ENCODE results near the gene IL23R.
A peak's percentile ranks its signal among the peaks of the same experiment; 100 is the strongest.

The IL23R gene

DNA sequence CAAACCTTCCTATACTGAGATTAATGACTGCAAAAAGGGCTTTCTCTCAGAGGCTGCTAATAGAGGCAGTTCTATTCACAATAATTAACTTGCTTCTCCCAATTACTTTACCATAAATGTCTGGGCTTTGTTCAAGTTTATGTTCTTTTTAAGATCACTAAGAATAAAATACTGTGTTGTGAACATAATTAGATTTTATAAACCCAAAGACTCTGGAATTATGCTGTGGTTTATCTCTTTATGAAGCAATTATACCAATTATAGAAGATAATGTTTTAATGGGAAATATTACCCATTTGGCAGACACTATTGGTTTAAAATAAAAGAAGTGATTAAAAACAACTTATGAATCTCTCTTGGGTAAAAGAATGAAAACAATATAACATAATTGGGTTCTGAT lies 97.9 kb downstream of the IL23R start:
- Mint-ChIP-seq H3K36me3 (ENCODE audit: low read depth) (no peaks in the 10 kb centered on the region), H3K4me3 (no peak overlapping the region), H3K27me3 (no peaks in the 10 kb centered on the region), H3K9me3 (no peaks in the 10 kb centered on the region), H3K4me1 (ENCODE audit: low read depth) (peaks cover 33% of the 10 kb centered on the region), H3K27ac (no peak overlapping the region)
- DNase-seq: no peak

DNA sequence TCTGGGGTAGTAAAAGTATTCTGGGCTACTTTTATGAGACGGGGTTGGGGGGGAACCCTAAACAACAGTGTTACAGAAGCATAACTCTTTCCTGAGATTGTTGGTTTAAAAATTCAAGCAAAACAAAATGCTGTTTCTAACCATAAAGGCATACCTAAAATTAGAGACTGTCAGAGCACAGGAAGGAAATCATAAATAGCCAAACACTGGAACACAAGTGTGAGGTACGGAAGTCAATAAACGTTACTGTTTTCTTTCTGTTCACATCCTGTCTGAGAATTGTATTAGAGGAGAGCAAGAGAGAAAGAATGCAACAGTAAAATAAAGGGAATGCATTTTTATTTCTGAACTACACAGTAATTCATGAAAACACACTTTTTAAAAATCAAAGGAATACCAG lies 98.6 kb downstream of the IL23R start:
- H3K27ac Mint-ChIP-seq: peak overlapping the region; percentile 76
- H3K4me3 Mint-ChIP-seq: peak overlapping the region; percentile 13
- H3K27me3 Mint-ChIP-seq: no peaks in the 10 kb centered on the region
- H3K9me3 Mint-ChIP-seq: no peaks in the 10 kb centered on the region
- H3K4me1 Mint-ChIP-seq (ENCODE audit: low read depth): peaks cover 33% of the 10 kb centered on the region
- no peaks in the 10 kb centered on the region for H3K36me3 Mint-ChIP-seq (ENCODE audit: low read depth)
- DNase-seq: no peak

DNA sequence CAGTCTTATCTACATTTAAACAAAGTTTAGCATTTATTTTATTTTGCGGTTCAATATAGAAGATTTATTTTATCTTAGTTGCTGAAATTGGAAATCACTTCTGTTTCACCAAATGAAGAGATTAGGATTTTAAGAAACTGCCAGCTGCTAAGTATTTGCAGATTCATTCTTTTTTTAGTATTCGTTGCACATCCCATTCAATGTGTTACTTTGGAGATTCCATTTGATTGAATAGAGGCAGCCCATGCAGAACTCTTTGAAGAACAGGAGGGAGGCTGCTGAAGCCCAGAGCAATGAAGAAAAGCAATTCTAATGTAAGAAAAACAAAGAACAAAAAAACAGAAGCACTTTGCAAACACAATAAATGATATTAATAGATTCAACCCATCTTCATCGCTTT lies 102.8 kb downstream of the IL23R start:
- Mint-ChIP-seq H3K27me3 (no peaks in the 10 kb centered on the region), H3K27ac (no peak overlapping the region), H3K36me3 (ENCODE audit: low read depth) (peaks cover 25% of the 10 kb centered on the region), H3K9me3 (peaks cover 30% of the 10 kb centered on the region), H3K4me1 (ENCODE audit: low read depth) (peaks cover 48% of the 10 kb centered on the region), H3K4me3 (no peak overlapping the region)
- no peak for DNase-seq

DNA sequence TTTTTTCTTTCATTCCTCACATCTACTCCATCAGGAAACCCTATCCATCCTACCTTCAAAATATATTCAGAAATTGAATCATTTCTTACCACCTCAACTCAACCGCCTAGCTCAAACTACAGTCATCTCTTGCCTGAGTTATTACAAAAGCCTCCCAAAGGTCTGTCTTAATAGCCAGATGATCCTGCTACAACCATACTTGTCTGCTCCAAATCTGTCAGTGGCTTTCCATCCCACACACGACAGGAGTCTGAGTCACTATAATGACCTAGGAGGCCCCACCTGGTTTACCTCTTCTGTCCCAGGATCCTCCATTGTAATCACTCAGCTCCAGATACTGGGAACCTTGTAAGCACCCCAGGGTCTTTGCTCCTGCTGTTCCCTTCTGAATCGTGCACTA lies 104.3 kb downstream of the IL23R start:
- Mint-ChIP-seq H3K36me3 (ENCODE audit: low read depth) (peaks cover 31% of the 10 kb centered on the region), H3K9me3 (peaks cover 31% of the 10 kb centered on the region), H3K27me3 (no peaks in the 10 kb centered on the region), H3K27ac (peak overlapping the region; percentile 46), H3K4me3 (no peak overlapping the region), H3K4me1 (ENCODE audit: low read depth) (peaks cover 55% of the 10 kb centered on the region)
- DNase-seq: no peak

DNA sequence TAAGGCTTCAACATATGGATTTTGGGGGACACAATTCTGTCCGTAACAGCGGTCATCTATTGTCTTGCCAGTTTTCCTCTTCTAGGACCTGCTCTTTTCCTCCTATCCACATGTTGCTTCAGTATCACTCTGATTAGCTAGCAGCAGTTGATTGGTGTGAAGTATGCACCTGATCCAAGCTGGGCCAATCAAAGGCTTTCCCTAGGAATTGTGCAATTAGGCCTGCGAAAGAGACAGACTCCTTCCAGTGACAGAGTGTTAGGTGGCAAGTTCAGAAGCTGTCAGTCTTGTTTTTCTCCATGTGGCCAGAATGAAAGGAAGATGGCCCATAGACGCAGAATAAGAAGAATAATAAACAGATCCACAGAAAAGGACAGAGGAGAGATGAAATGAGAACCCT lies 107.3 kb downstream of the IL23R start:
- no peak for DNase-seq
- Mint-ChIP-seq H3K4me3 (no peak overlapping the region), H3K9me3 (peaks cover 39% of the 10 kb centered on the region), H3K27ac (peak overlapping the region; percentile 91), H3K4me1 (ENCODE audit: low read depth) (peaks cover 64% of the 10 kb centered on the region), H3K27me3 (no peaks in the 10 kb centered on the region), H3K36me3 (ENCODE audit: low read depth) (peaks cover 42% of the 10 kb centered on the region)

DNA sequence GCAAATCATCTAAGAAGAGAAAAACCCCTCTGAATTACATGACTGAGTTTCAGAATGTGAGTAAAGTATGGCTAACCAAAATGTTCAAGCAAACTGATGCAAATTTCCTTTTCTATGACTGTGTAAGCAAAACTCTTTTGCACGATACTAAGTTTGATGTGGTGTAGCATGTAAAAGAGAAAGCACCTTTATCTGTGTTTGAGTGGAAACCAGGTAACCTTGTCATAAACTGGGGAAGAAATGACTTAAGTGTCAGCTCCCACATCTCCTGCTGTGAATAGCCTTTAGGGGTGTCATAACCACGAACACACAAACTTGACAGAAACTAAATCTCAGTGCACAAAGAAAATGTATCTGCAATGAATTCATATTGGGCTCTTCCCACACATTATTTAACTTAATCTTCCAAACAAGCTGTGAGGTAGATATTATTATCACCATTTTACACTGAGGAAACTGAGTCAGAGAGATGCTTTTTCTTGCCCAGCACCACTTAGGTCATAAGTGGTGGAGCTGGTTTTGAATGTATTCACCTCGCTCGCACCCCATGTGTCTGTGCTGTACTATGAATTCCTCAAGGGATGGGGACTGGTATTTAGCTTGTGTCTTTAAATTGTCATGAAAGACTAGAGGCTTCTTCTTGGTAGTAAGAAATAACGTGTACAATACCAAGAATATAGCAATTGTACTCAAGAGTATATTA lies 108.5 kb downstream of the IL23R start:
- Mint-ChIP-seq H3K4me3 (no peak overlapping the region), H3K4me1 (ENCODE audit: low read depth) (peaks cover 64% of the 10 kb centered on the region), H3K27me3 (no peaks in the 10 kb centered on the region), H3K27ac (peak overlapping the region; percentile 91), H3K9me3 (peaks cover 39% of the 10 kb centered on the region), H3K36me3 (ENCODE audit: low read depth) (peaks cover 42% of the 10 kb centered on the region)
- DNase-seq: no peak

DNA sequence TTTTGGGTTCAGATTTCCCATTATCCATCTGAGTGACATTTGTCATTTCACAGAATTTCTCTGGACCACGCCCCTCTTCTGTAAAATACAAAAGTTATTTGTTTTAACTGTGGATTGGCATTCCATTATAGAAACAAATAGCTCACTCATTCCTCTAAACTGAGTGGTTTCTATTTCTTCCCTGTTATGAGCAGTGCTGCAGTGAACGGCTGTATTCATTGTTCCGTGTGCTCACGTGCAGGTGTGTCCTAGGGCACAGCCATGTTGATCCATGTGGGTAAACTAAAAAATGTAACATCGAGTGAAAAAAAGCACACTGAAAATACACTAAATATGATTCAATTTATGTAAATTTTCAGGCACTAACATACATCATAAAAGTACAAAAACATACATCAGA lies 114.4 kb downstream of the IL23R start:
- H3K4me3 Mint-ChIP-seq: no peak overlapping the region
- peaks cover 35% of the 10 kb centered on the region for H3K4me1 Mint-ChIP-seq (ENCODE audit: low read depth)
- no peak overlapping the region for H3K27ac Mint-ChIP-seq
- H3K9me3 Mint-ChIP-seq: peaks cover 6% of the 10 kb centered on the region
- no peak for DNase-seq
- H3K36me3 Mint-ChIP-seq (ENCODE audit: low read depth): peaks cover 10% of the 10 kb centered on the region
- peaks cover 3% of the 10 kb centered on the region for H3K27me3 Mint-ChIP-seq

DNA sequence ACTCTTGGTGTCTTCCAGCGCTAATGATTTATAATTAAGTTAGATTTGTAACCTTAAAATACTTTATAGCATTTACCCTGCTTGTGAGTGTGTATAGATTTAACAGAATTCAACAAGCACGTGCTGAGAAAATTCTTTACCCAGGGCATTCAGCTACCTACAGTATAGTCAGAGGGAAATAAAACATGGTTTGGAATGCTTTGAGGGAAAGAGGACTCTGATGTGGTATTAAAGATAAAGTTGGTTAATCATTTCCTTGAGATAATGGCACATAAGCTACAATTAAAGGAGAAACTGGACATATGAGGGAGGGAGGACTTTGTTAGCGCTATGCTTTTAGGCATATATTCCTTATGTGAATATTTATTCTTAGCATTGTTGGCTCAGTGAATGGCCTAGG lies 115.0 kb downstream of the IL23R start:
- DNase-seq: no peak
- Mint-ChIP-seq H3K36me3 (ENCODE audit: low read depth) (peaks cover 5% of the 10 kb centered on the region), H3K27ac (no peak overlapping the region), H3K4me1 (ENCODE audit: low read depth) (peaks cover 35% of the 10 kb centered on the region), H3K4me3 (no peak overlapping the region), H3K27me3 (peaks cover 3% of the 10 kb centered on the region), H3K9me3 (peaks cover 1% of the 10 kb centered on the region)

DNA sequence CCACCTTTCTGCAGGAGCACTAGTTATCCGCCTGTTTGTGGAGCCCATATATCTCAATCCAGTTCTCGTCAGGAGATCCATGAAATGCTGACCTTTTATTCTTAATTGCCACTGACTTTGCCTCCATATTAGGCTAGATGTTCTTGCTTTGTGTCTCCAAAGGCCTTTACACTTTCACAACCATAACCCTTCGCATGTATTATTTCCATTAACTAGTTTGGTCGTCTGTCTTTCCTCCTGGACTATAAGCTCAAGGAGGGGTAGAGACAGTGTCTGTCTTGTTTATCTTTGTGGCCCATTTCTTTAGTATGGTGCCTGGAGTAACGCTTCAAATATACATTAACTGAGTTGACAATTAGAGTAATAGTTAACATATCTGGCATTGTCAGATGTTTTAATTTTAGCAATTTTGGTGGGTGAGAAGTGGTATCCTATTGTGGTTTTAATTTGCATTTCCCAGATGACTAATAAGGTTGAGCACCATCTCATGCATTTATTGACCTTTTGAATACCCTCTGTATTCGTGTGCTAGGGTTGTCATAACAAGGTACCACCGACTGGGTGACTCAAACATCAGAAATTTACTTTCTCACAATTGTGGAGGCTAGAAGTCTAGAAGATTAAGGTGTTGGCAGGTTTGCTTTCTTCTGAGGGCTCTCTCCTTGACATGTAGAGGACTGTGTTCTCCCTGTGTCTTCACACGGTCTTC lies 119.7 kb downstream of the IL23R start:
- no peak for DNase-seq
- Mint-ChIP-seq H3K4me3 (peak overlapping the region; percentile 6), H3K27me3 (peaks cover 3% of the 10 kb centered on the region), H3K27ac (peak overlapping the region; percentile 94), H3K4me1 (ENCODE audit: low read depth) (peaks cover 61% of the 10 kb centered on the region), H3K36me3 (ENCODE audit: low read depth) (peaks cover 3% of the 10 kb centered on the region), H3K9me3 (no peaks in the 10 kb centered on the region)

DNA sequence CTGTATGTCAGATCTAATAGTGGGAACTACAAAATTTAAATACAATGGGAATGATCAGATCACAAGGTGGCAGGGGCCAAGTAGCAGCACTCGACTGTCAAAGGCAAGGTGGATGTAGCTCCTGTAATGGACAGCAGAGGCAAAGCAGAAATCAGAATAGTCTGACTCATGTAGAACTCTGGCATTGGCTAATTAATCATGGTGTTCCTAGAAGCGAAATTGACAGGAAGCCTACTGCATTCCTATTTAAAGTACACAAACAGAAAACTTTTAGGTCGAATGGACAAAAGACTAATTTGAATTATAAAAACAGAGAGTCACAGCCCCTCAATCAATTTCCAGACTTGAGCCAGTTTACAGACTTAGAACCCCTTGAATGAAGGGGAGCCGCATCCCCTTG lies 124.0 kb downstream of the IL23R start:
- Mint-ChIP-seq H3K27ac (no peak overlapping the region), H3K4me1 (ENCODE audit: low read depth) (peaks cover 54% of the 10 kb centered on the region), H3K4me3 (no peak overlapping the region), H3K27me3 (no peaks in the 10 kb centered on the region), H3K9me3 (peaks cover 2% of the 10 kb centered on the region), H3K36me3 (ENCODE audit: low read depth) (peaks cover 3% of the 10 kb centered on the region)
- DNase-seq: no peak

DNA sequence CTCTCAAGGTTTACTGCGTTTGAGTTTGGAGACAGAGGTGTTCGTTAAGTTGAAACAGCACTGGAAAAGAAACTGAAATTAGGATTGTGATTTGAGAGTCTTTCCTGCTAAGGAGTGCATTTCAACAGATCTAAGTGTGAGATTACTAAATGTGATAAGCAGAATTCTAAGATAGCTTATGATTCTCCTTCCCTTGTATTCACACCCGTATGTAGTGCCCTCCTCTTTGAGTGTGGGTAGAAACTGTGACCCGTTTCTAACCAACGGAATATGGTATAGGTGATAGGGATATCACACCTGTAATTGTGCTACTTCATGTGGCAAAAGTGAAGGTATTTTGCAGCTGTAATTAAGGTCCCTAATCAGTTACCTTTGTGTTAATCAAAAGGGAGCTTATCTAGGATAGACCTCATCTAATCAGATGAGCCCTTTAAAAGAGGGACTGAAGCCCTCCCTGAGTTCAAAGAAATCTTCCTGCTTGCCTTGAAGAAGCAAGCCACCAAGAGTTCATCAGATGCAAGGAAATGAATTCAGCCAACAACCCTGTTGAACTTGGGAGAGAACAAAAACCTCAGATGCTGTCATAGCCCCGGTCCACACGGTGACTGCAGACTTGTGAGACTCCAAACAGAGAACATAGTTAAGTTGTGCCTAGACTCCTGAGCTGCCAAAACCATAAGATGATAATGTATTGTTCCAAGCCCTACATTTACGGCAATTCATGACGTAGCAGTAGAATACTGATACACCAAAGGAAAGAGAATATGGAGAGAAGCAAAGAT lies 128.8 kb downstream of the IL23R start:
- Mint-ChIP-seq H3K9me3 (peaks cover 4% of the 10 kb centered on the region), H3K4me3 (no peak overlapping the region), H3K4me1 (ENCODE audit: low read depth) (peaks cover 26% of the 10 kb centered on the region), H3K27ac (peak overlapping the region; percentile 8), H3K27me3 (peaks cover 4% of the 10 kb centered on the region), H3K36me3 (ENCODE audit: low read depth) (no peaks in the 10 kb centered on the region)
- no peak for DNase-seq

DNA sequence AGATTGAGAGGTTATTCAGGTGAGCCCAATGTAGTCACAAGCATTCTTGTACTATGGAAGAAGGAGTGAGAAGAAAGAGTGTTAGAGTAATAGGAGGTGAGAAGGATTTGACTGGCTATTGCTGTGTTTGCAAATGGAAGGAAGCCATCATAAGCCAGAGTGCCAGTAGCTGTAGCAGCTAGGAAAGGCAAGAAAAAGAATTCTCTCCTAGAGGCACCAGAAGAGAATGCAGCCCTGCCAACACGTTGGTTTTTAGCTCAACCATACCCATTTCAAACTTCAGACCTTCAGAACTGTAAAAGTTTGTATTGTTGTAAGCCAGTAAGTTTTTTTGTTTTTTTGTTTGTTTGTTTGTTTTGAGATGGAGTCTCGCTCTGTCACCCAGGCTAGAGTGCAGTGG lies 132.5 kb downstream of the IL23R start:
- H3K36me3 Mint-ChIP-seq (ENCODE audit: low read depth): no peaks in the 10 kb centered on the region
- H3K27ac Mint-ChIP-seq: no peak overlapping the region
- DNase-seq: no peak
- H3K27me3 Mint-ChIP-seq: peaks cover 4% of the 10 kb centered on the region
- H3K9me3 Mint-ChIP-seq: peaks cover 2% of the 10 kb centered on the region
- peaks cover 43% of the 10 kb centered on the region for H3K4me1 Mint-ChIP-seq (ENCODE audit: low read depth)
- H3K4me3 Mint-ChIP-seq: no peak overlapping the region

DNA sequence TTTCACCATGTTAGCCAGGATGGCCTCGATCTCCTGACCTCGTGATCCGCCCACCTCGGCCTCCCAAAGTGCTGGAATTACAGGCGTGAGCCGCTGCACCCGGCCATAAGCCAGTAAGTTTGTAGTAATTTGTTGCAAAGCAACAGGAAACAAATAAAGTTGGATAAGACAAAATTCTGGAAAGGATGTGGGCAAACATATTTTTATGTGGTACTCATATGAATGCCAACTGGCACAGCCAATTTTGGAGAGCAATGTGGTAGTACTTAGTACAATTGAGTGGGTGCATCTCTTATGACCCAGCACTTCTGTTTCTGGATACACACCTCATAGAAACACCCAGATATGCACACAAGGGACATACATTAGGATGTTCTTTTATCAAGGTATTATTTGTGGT lies 133.0 kb downstream of the IL23R start:
- no peak for DNase-seq
- Mint-ChIP-seq H3K27ac (no peak overlapping the region), H3K4me1 (ENCODE audit: low read depth) (peaks cover 46% of the 10 kb centered on the region), H3K4me3 (no peak overlapping the region), H3K36me3 (ENCODE audit: low read depth) (no peaks in the 10 kb centered on the region), H3K27me3 (peaks cover 5% of the 10 kb centered on the region), H3K9me3 (peaks cover 2% of the 10 kb centered on the region)

DNA sequence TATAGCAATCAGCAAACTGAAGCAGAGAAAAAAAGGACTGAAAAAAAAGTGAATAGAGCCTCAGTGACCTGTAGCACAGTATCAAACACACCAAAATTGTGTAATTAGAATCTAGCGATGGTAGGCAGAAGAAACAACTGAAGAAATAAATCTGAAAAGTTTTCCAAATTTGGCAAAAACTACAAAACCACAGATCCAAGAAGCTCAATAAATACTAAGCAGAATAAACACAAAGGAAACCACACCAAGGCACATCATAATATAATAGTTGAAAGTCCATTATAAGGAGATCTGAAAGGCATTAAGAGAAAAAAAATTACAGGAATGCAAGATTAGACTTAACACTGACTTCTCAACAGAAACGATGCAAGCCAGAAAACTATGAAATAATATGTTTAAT lies 134.3 kb downstream of the IL23R start:
- H3K4me3 Mint-ChIP-seq: no peak overlapping the region
- no peak for DNase-seq
- no peak overlapping the region for H3K27ac Mint-ChIP-seq
- H3K4me1 Mint-ChIP-seq (ENCODE audit: low read depth): peaks cover 42% of the 10 kb centered on the region
- no peaks in the 10 kb centered on the region for H3K9me3 Mint-ChIP-seq
- H3K36me3 Mint-ChIP-seq (ENCODE audit: low read depth): no peaks in the 10 kb centered on the region
- peaks cover 6% of the 10 kb centered on the region for H3K27me3 Mint-ChIP-seq

DNA sequence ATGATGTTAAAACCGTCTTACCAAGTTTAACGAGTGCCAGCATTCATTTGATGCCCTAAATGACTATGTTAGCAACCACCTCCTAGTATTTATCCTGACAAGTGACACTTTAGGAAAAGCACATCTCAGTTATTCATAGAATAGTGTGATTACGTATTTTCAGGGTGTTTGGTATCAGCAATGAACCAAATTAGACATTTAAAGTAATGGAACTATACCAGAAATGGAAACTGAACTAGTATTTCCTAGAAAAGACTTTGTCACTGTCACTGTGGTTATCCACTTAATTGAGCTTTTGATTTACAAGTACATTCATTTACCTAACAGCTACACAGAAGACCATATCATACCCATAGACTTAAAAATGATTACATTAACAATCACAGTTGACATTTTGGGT lies 137.8 kb downstream of the IL23R start:
- H3K4me3 Mint-ChIP-seq: no peak overlapping the region
- peaks cover 12% of the 10 kb centered on the region for H3K36me3 Mint-ChIP-seq (ENCODE audit: low read depth)
- peak overlapping the region; percentile 93 for H3K27ac Mint-ChIP-seq
- DNase-seq: no peak
- no peaks in the 10 kb centered on the region for H3K9me3 Mint-ChIP-seq
- peaks cover 2% of the 10 kb centered on the region for H3K27me3 Mint-ChIP-seq
- peaks cover 47% of the 10 kb centered on the region for H3K4me1 Mint-ChIP-seq (ENCODE audit: low read depth)

Data from activated T-cell treated with anti-CD3 and anti-CD28 coated beads, Interleukin-2, amount 50 U/mL, for 24 hours (primary cell).